Trophoblast cell (in vitro differentiated cells and primary cell): Measurements from ENCODE around the gene DYNLT2B.

Source experiments
- DNase-seq, 2 donors: peaks; one replicate each; pipeline ENCODE4 v3.0.0-alpha.2; 2016
- H2AFZ ChIP-seq: 2 replicates; pipeline ENCODE4 v1.6.1; 2013; ENCODE audit warnings: low read length, moderate library complexity, mild to moderate bottlenecking; ENCODE audit not compliant: insufficient read depth, poor library complexity
- H2AK5ac ChIP-seq: 2 replicates; pipeline ENCODE4 v1.6.1; 2013; ENCODE audit warnings: mild to moderate bottlenecking, low read length
- H2BK120ac ChIP-seq: 2 replicates; pipeline ENCODE4 v1.6.1; 2013; ENCODE audit warnings: low read length, mild to moderate bottlenecking, moderate library complexity; ENCODE audit not compliant: insufficient read depth, poor library complexity
- H2BK12ac ChIP-seq: 2 replicates; pipeline ENCODE4 v1.6.1; 2013; ENCODE audit warnings: mild to moderate bottlenecking, low read length, moderate library complexity
- H2BK5ac ChIP-seq: 2 replicates; pipeline ENCODE4 v1.6.1; 2013; ENCODE audit warnings: low read length, low read depth, moderate library complexity, mild to moderate bottlenecking; ENCODE audit not compliant: poor library complexity
- H3K14ac ChIP-seq: 2 replicates; pipeline ENCODE4 v1.6.1; 2013; ENCODE audit warnings: mild to moderate bottlenecking, low read length
- H3K18ac ChIP-seq: 2 replicates; pipeline ENCODE4 v1.6.1; 2013; ENCODE audit warnings: mild to moderate bottlenecking, low read length
- H3K23ac ChIP-seq: 2 replicates; pipeline ENCODE4 v1.6.1; 2013; ENCODE audit warnings: low read length
- H3K27ac ChIP-seq: 2 replicates; pipeline ENCODE4 v1.5.1; 2013; ENCODE audit warnings: low read depth, mild to moderate bottlenecking, inconsistent platforms, low read length, moderate library complexity
- H3K27me3 ChIP-seq: 2 replicates; pipeline ENCODE4 v1.6.1; 2013; ENCODE audit warnings: inconsistent platforms, mild to moderate bottlenecking, low read length, moderate library complexity; ENCODE audit not compliant: insufficient read depth
- H3K36me3 ChIP-seq, 2 experiments: 1 replicate in 1 of 2; 2 replicates in 1 of 2; pipeline ENCODE4 v1.6.1; 2013; ENCODE audit warnings: low read length in 2 of 2, mild to moderate bottlenecking in 2 of 2, moderate library complexity in 1 of 2; ENCODE audit not compliant: insufficient read depth in 2 of 2, control insufficient read depth in 1 of 2
- H3K4ac ChIP-seq: 2 replicates; pipeline ENCODE4 v1.6.1; 2013; ENCODE audit warnings: low read depth, mild to moderate bottlenecking, low read length, moderate library complexity
- H3K4me1 ChIP-seq, 2 experiments: 1 replicate in 1 of 2; 2 replicates in 1 of 2; pipeline ENCODE4 v1.6.1; 2013; ENCODE audit warnings: low read length in 2 of 2, mild to moderate bottlenecking in 2 of 2, moderate library complexity in 1 of 2; ENCODE audit not compliant: insufficient read depth in 2 of 2, control insufficient read depth in 1 of 2
- H3K4me2 ChIP-seq: 2 replicates; pipeline ENCODE4 v1.6.1; 2013; ENCODE audit warnings: inconsistent platforms, mild to moderate bottlenecking, low read length, moderate library complexity
- H3K4me3 ChIP-seq: 2 replicates; pipeline ENCODE4 v1.5.1; 2013; ENCODE audit warnings: mild to moderate bottlenecking, low read depth, low read length, inconsistent platforms
- H3K79me1 ChIP-seq: one replicate; pipeline ENCODE4 v1.6.1; 2013; ENCODE audit warnings: low read length
- H3K79me2 ChIP-seq: 2 replicates; pipeline ENCODE4 v1.6.1; 2013; ENCODE audit warnings: low read length, mild to moderate bottlenecking; ENCODE audit not compliant: control insufficient read depth, insufficient read depth, poor library complexity
- H3K9ac ChIP-seq: 2 replicates; pipeline ENCODE4 v1.6.1; 2013; ENCODE audit warnings: mild to moderate bottlenecking, low read length
- H3K9me3 ChIP-seq: 2 replicates; pipeline ENCODE4 v1.6.1; 2013; ENCODE audit warnings: low read depth, mild to moderate bottlenecking, control low read depth, inconsistent platforms, low read length; ENCODE audit not compliant: insufficient read depth
- H4K12ac ChIP-seq: 2 replicates; pipeline ENCODE4 v1.6.1; 2013; ENCODE audit warnings: low read depth, mild to moderate bottlenecking, low read length, moderate library complexity
- H4K8ac ChIP-seq: 2 replicates; pipeline ENCODE4 v1.6.1; 2013; ENCODE audit warnings: low read depth, mild to moderate bottlenecking, low read length, moderate library complexity
- H4K91ac ChIP-seq: one replicate; pipeline ENCODE4 v1.6.1; 2013; ENCODE audit warnings: low read depth, mild to moderate bottlenecking, low read length, moderate library complexity
- WGBS: extraction: QIAGEN DNeasy Blood & Tissue Kit; methylation state at CpG from one replicate; pipeline ENCODE4 v1.1.7; 2013; ENCODE audit warnings: missing lambda C conversion rate; ENCODE audit not compliant: insufficient read length, insufficient coverage; ENCODE audit errors: extremely low coverage; 5-methylcytosine and 5-hydroxymethylcytosine counted together

The DYNLT2B gene

DNA sequence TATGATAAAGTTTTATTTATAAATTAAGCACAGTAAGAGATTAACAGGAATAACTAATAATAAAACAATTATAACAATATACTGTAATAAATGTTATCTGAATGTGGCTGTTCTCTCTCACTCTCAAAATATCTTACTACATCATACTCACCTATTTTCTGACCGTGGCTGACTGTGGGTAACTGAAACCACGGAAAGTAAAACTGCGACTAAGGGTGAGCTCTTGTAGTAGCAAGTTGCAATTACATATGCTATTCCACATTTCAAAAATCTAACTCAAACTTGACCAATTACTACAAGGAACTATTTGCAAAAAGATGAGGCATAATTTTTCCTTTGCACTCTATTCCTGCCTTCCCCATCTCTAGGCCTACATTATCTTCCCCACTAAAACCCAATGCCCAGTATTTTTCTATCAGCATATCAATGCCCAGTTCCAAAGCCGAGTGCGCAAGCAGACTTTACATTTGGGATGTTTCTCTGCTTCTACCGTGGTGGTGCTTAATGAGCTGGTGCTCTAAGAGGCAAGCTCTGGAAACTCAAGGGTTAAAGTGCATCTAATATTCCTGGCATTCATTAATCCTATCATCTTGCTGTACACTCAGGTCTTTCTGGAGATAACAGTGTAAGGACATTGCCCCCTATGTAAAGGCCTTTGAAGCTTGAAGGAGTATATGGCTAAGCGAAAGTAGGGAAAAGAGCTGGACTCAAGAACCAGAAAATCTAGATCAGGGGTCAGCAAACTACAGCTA, 37.2 kb downstream of the DYNLT2B start:
- Histone ChIP-seq H3K27me3 (no peaks in the 10 kb centered on the region), H3K18ac (no peak overlapping the region)

DNA sequence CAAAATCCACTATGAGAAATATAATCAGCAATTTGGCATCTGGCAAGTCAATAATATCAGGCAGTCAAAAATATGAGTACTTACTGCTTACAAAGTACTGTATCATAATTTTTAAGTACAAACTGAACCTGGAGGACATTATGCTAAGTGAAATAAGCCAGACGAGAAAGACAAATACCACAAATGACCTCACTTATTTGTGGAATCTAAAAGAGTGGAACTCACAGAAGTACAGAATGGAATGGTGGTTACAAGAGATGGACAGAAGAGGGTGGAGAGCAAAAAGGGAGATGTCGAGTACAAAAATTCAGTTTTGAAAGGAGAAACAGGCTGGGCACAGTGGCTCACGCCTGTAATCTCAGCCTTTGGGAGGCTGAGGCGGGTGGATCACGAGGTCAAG, 42.9 kb downstream of the DYNLT2B start:
- Histone ChIP-seq H3K27me3 (no peaks in the 10 kb centered on the region), H3K79me1 (peaks cover 2% of the 10 kb centered on the region), H3K9ac (no peak overlapping the region), H2BK12ac (no peak overlapping the region), H3K27ac (no peak overlapping the region), H3K4me2 (no peak overlapping the region), H2AFZ (no peak overlapping the region), H3K4ac (no peak overlapping the region), H4K91ac (no peak overlapping the region), H3K14ac (no peak overlapping the region), H4K8ac (no peak overlapping the region), H3K4me1 (peaks cover 0 to 9% of the 10 kb centered on the region in 2 experiments), H3K23ac (no peak overlapping the region), H3K18ac (no peak overlapping the region), H3K9me3 (no peaks in the 10 kb centered on the region), H2BK120ac (no peak overlapping the region), H2BK5ac (no peak overlapping the region), H2AK5ac (no peak overlapping the region), H4K12ac (no peak overlapping the region), H3K79me2 (no peaks in the 10 kb centered on the region), H3K36me3 (peaks cover 2 to 9% of the 10 kb centered on the region in 2 experiments), H3K4me3 (no peak overlapping the region)
- DNase-seq = peak in 1 of 2 donors; percentile 19
- WGBS = no CpG with 5 or more reads among the region's 5 CpGs

More for the DNA sequence above, 37.2 kb downstream of the DYNLT2B start:
- Histone ChIP-seq H4K8ac (no peak overlapping the region), H3K36me3 (peaks cover 0 to 2% of the 10 kb centered on the region in 2 experiments), H4K12ac (no peak overlapping the region), H3K4ac (peak overlapping the region; percentile 33), H3K79me2 (peaks cover 1% of the 10 kb centered on the region), H2BK5ac (no peak overlapping the region), H3K23ac (peak overlapping the region; percentile 86), H4K91ac (no peak overlapping the region), H3K79me1 (peaks cover 2% of the 10 kb centered on the region), H3K27ac (no peak overlapping the region), H3K14ac (no peak overlapping the region), H2BK120ac (no peak overlapping the region), H3K4me1 (peaks cover 1 to 7% of the 10 kb centered on the region in 2 experiments), H2AK5ac (no peak overlapping the region), H2AFZ (no peak overlapping the region), H3K9me3 (no peaks in the 10 kb centered on the region), H3K4me2 (no peak overlapping the region), H2BK12ac (no peak overlapping the region), H3K9ac (peak overlapping the region; percentile 4), H3K4me3 (no peak overlapping the region)
- WGBS = no CpG with 5 or more reads among the region's 7 CpGs
- no peak for DNase-seq

DNA sequence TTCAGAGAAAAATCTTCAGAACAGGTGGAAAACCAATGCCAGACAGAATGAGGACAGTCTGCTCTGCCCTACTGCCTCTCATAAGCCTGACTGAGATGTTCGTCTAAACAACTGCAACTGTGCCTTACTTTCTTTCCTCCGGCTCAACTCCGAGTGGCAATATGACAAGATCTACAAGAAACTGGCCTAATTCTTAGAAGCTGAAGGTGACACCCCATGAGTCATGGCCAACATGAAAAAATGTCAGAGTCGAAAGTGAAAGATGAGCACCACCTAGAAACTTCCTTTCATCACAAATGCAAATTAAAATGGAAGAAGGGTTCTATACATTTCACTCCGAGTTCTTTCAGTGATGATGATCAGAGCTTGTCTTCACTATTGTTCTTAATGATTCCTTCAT, 43.5 kb downstream of the DYNLT2B start:
- no peak overlapping the region for H2AK5ac ChIP-seq
- H4K12ac ChIP-seq = no peak overlapping the region
- no peak overlapping the region for H2BK120ac ChIP-seq
- peaks cover 2 to 9% of the 10 kb centered on the region in 2 experiments for H3K36me3 ChIP-seq
- no peak overlapping the region for H3K18ac ChIP-seq
- H3K4me3 ChIP-seq = no peak overlapping the region
- no peak overlapping the region for H3K9ac ChIP-seq
- no peak overlapping the region for H3K27ac ChIP-seq
- H3K4me1 ChIP-seq = peaks cover 0 to 9% of the 10 kb centered on the region in 2 experiments
- no peak overlapping the region for H2AFZ ChIP-seq
- no peaks in the 10 kb centered on the region for H3K9me3 ChIP-seq
- H3K14ac ChIP-seq = no peak overlapping the region
- no peak overlapping the region for H3K4me2 ChIP-seq
- no peak overlapping the region for H2BK12ac ChIP-seq
- H3K27me3 ChIP-seq = no peaks in the 10 kb centered on the region
- no CpG with 5 or more reads among the region's 5 CpGs for WGBS
- DNase-seq = peak in 1 of 2 donors; percentile 58
- H3K79me2 ChIP-seq = no peaks in the 10 kb centered on the region
- H2BK5ac ChIP-seq = no peak overlapping the region
- no peak overlapping the region for H4K91ac ChIP-seq
- H3K79me1 ChIP-seq = peaks cover 2% of the 10 kb centered on the region
- H3K23ac ChIP-seq = no peak overlapping the region
- H3K4ac ChIP-seq = no peak overlapping the region
- H4K8ac ChIP-seq = no peak overlapping the region

DNA sequence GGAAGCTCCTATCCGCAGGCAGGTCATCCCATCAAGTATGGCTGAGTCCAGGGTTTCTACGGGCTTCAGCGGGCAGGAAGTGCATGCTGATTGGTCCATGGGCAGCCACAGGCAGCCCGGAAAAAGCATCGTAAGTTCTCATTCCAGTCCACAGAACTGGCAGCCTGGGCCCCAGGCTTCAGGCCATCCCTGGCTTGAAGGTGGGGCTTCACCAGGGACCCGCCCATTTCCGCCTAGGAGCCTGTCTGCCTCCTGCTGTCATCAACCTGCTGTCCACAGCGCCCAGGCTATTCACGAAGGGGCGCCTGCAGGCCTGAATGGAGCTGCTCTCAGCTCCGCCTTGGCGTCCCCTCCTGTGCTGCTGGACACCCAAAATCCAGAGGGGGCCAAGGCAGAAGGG, 44.4 kb downstream of the DYNLT2B start:
- no peak overlapping the region for H2AK5ac ChIP-seq
- H3K18ac ChIP-seq = no peak overlapping the region
- no peak overlapping the region for H3K27ac ChIP-seq
- H3K9ac ChIP-seq = no peak overlapping the region
- H4K8ac ChIP-seq = no peak overlapping the region
- WGBS = no CpG with 5 or more reads among the region's 12 CpGs
- no peaks in the 10 kb centered on the region for H3K27me3 ChIP-seq
- H3K4me1 ChIP-seq = peaks cover 0 to 4% of the 10 kb centered on the region in 2 experiments
- no peaks in the 10 kb centered on the region for H3K79me2 ChIP-seq
- no peak overlapping the region for H3K4me2 ChIP-seq
- H3K14ac ChIP-seq = no peak overlapping the region
- no peak overlapping the region for H3K23ac ChIP-seq
- H2AFZ ChIP-seq = no peak overlapping the region
- H3K4me3 ChIP-seq = no peak overlapping the region
- no peak overlapping the region for H2BK5ac ChIP-seq
- no peak overlapping the region for H3K4ac ChIP-seq
- H2BK120ac ChIP-seq = no peak overlapping the region
- H3K9me3 ChIP-seq = no peaks in the 10 kb centered on the region
- no peak overlapping the region for H4K12ac ChIP-seq
- peaks cover 2 to 9% of the 10 kb centered on the region in 2 experiments for H3K36me3 ChIP-seq
- peaks cover 1% of the 10 kb centered on the region for H3K79me1 ChIP-seq
- no peak overlapping the region for H4K91ac ChIP-seq
- H2BK12ac ChIP-seq = no peak overlapping the region
- DNase-seq = no peak
